H7 (cell line): ENCODE results near the gene USP43. TPM values are rescaled to one million over a fixed set of nuclear protein-coding genes. Genes with fewer than 3 reads are reported as not detected.

Source experiments
- DNase-seq: peaks from one replicate; pipeline ENCODE4 v3.0.0; 2012
- H3K27me3 ChIP-seq: 2 replicates; pipeline ENCODE4 v1.6.0; 2011; ENCODE audit warnings: mild to moderate bottlenecking, low read length; ENCODE audit not compliant: control insufficient read depth, insufficient read depth
- H3K36me3 ChIP-seq: replicated peaks from 2 replicates; pipeline ENCODE4 v1.5.1; 2011; ENCODE audit warnings: low read length; ENCODE audit not compliant: control insufficient read depth, insufficient read depth
- H3K4me3 ChIP-seq: 2 replicates; pipeline ENCODE4 v1.5.1; 2011; ENCODE audit warnings: low read depth, mild to moderate bottlenecking, control low read depth, low read length, moderate library complexity; ENCODE audit not compliant: insufficient read depth
- total RNA-seq: library from RNA; depleted of rRNA; stranded (reverse); fragments of >200 nt; shearing (Covaris generic); gene quantifications from 2 replicates; pipeline ENCODE4 v1.2.3, GENCODE V29; 2014

Gene USP43
- total RNA-seq, 1 experiment from 2014 or later, result 5.0 TPM

- no peaks in the 10 kb centered on the region for H3K27me3 ChIP-seq
- DNase-seq, result no peak
- H3K36me3 ChIP-seq, result no peaks in the 10 kb centered on the region; the same call in 1 of the 2 replicates
- H3K4me3 ChIP-seq, result no peak overlapping the region
Observed at GRCh38 chr17:9672266-9672665, 26.9 kb downstream of the USP43 start.

- Histone ChIP-seq H3K4me3 (no peak overlapping the region), H3K36me3 (no peaks in the 10 kb centered on the region; the same call in 1 of the 2 replicates)
- DNase-seq, result no peak
Observed at GRCh38 chr17:9672691-9673090, 27.4 kb downstream of the USP43 start.

GRCh38 chr17:9676084-9676483, 30.8 kb downstream of the USP43 start:
- H3K4me3 ChIP-seq, result no peak overlapping the region
- no peak for DNase-seq
- no peaks in the 10 kb centered on the region; the same call in none of the 2 replicates for H3K36me3 ChIP-seq
- H3K27me3 ChIP-seq, result no peaks in the 10 kb centered on the region

More at GRCh38 chr17:9672691-9673090, 27.4 kb downstream of the USP43 start:
- no peaks in the 10 kb centered on the region for H3K27me3 ChIP-seq

- no peak overlapping the region for H3K4me3 ChIP-seq
- DNase-seq, result no peak
Observed at GRCh38 chr17:9676820-9677310, 31.5 kb downstream of the USP43 start.

DNA sequence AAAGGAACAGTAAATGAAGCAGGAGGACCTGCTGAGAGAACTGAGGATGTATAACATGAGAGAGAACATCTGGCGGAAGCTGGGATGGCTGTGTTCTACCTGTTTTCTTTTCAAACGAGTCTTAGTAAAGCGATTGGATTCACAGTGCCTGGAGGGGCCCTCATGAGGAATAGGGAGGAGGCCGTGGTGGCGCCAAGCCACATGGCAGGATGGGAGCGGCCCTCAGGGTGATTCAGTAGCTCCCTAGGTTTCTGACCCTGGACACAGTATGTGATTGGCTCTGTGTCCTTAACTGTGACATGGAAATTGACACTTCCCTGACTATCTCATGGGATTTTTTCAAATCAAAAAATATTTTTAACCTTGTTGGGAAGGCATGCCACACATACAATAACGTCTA, 32.1 kb downstream of the USP43 start:
- Histone ChIP-seq H3K27me3 (no peaks in the 10 kb centered on the region), H3K36me3 (no peaks in the 10 kb centered on the region; the same call in none of the 2 replicates), H3K4me3 (no peak overlapping the region)
- DNase-seq, result no peak

More at GRCh38 chr17:9676820-9677310, 31.5 kb downstream of the USP43 start:
- Histone ChIP-seq H3K27me3 (no peaks in the 10 kb centered on the region), H3K36me3 (no peaks in the 10 kb centered on the region; the same call in none of the 2 replicates)

DNA sequence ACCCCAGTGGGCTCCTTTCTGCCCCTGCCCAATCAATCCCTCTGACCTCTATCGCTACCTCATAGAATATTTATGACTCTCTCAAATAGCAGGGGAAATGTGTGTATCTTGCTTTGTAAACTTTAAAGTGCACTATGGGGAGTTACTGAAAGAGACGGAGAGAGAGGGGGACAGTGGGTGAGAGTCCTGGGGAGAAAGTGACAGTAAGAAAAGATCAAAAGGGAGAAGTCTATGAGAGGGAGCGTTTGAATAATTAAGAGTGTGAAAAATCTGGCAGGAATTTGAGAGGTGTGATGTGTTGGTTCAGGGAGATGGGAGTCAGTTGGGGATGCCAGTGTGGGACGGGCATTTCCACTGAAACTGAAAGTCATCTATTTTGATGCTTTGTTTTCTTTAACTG, 32.6 kb downstream of the USP43 start:
- no peak for DNase-seq

GRCh38 chr17:9684955-9685621, 39.8 kb downstream of the USP43 start:
- Histone ChIP-seq H3K27me3 (no peaks in the 10 kb centered on the region), H3K36me3 (no peaks in the 10 kb centered on the region; the same call in none of the 2 replicates), H3K4me3 (no peak overlapping the region)
- DNase-seq, result no peak

More for the DNA sequence above, 32.6 kb downstream of the USP43 start:
- no peaks in the 10 kb centered on the region; the same call in none of the 2 replicates for H3K36me3 ChIP-seq
- no peaks in the 10 kb centered on the region for H3K27me3 ChIP-seq
- H3K4me3 ChIP-seq, result no peak overlapping the region

DNA sequence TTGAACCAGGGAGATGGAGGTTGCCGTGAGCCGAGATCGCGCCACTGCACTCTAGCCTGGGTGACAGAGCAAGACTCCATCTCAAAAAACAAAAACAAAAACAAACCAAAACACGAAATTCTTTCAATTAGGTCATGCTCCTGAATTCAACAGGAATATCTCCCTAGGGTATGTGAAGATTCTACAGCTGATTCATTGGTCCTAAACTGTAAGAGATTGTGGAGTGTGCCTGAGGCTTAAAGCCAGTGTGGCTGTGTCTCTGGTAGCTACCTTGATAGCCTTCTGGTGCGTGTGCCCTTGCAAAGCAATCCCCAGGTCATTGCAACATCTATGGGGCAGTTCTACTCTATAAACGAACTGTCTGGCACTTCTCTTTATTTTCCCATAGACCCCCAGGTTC, 48.4 kb downstream of the USP43 start:
- H3K36me3 ChIP-seq, result no peaks in the 10 kb centered on the region
- no peak for DNase-seq
- H3K27me3 ChIP-seq, result no peaks in the 10 kb centered on the region
- H3K4me3 ChIP-seq, result no peak overlapping the region

DNA sequence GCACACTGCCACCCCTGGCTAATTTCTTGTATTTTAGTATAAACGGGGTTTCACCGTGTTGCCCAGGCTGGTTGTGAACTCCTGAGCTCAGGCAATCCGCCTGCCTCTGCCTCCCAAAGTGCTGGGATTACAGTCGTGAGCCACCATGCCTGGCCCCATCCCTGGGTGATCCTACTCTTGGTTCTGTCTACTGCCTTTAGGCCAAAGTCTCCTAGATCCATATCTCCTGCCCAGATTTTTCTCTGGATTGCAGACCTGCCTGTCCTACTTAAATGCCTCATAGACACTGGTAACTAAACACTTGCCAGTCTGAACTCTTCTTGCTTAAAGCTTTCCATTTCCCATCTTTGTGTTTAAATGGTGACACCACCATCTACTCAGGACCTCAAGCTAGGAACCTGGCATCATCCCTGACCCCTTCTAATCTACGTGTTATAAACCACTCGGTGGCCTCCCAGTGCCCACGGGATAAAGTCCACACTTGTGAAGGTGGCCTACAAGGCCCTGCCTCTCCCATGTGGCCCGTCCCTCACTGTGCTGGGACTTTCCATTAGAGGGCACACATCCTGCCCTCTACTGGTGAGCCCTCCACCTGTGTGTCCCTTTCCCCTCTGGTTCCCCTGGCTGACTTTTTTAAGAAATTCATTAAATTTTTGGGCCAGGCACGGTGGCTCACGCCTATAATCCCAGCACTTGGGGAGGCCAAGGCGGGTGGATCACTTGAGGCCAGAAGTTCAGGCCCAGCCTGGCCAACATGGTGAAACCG, 51.1 kb downstream of the USP43 start:
- Histone ChIP-seq H3K4me3 (no peak overlapping the region), H3K27me3 (no peaks in the 10 kb centered on the region), H3K36me3 (no peaks in the 10 kb centered on the region; the same call in 1 of the 2 replicates)
- peak; percentile 62 for DNase-seq

GRCh38 chr17:9700136-9700535, 54.8 kb downstream of the USP43 start:
- Histone ChIP-seq H3K36me3 (no peaks in the 10 kb centered on the region; the same call in 1 of the 2 replicates), H3K4me3 (no peak overlapping the region), H3K27me3 (no peaks in the 10 kb centered on the region)
- DNase-seq, result no peak

- H3K27me3 ChIP-seq, result no peaks in the 10 kb centered on the region
- DNase-seq, result no peak
- H3K36me3 ChIP-seq, result no peaks in the 10 kb centered on the region; the same call in 1 of the 2 replicates
- H3K4me3 ChIP-seq, result no peak overlapping the region
Observed at GRCh38 chr17:9700754-9701476, 55.6 kb downstream of the USP43 start.

DNA sequence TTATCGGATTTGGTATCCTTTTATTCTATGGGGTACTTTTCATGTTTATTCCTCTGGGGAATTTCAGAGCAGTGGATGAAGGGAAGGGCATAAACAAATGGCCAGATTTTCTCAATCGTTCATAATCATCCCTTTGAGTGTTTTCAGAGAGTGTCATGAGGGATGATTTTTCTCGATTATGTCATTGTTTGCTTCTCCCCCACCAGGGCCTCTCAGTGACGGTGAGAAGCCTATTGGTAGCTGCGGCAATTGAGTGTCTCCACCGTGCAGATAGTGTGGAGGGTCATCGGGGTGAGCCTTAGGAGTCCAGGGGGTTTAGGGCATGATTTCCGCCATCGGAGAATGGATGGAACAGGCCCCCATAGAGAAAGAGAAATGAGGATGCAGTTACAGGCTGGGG, 57.2 kb downstream of the USP43 start:
- DNase-seq, result no peak
- no peaks in the 10 kb centered on the region for H3K27me3 ChIP-seq
- H3K4me3 ChIP-seq, result no peak overlapping the region
- no peaks in the 10 kb centered on the region; the same call in 1 of the 2 replicates for H3K36me3 ChIP-seq

- Histone ChIP-seq H3K27me3 (no peaks in the 10 kb centered on the region), H3K4me3 (no peak overlapping the region), H3K36me3 (no peaks in the 10 kb centered on the region; the same call in 1 of the 2 replicates)
- no peak for DNase-seq
Observed at GRCh38 chr17:9702914-9703780, 57.8 kb downstream of the USP43 start.

- no peak overlapping the region for H3K4me3 ChIP-seq
- H3K27me3 ChIP-seq, result no peaks in the 10 kb centered on the region
- DNase-seq, result no peak
Observed at GRCh38 chr17:9703781-9704082, 58.4 kb downstream of the USP43 start.

More at GRCh38 chr17:9703781-9704082, 58.4 kb downstream of the USP43 start:
- no peaks in the 10 kb centered on the region; the same call in 1 of the 2 replicates for H3K36me3 ChIP-seq
